H1 (cell line): ENCODE data around the gene ERO1A. TPM values are rescaled to one million over a fixed set of nuclear protein-coding genes. Genes with fewer than 3 reads are reported as not detected.

ENCODE experiments used
- CHD2 ChIP-seq: IDR thresholded peaks from 2 replicates; pipeline ENCODE4 v1.6.1; 2012; ENCODE audit warnings: low read length, improper control_type of control experiment
- HDAC6 ChIP-seq: IDR thresholded peaks from one replicate; pipeline ENCODE4 v1.7.1; 2012; ENCODE audit warnings: low read depth, mild to moderate bottlenecking, inconsistent platforms, low read length, moderate library complexity
- JUN ChIP-seq: IDR thresholded peaks from 2 replicates; pipeline ENCODE4 v1.6.1; 2011; ENCODE audit warnings: low read depth, mild to moderate bottlenecking, improper control_type of control experiment, low read length
- SRF ChIP-seq: IDR thresholded peaks from 2 replicates; pipeline ENCODE4 v1.6.1; 2011; ENCODE audit warnings: mild to moderate bottlenecking, low read depth, low read length, moderate library complexity
- polyA plus RNA-seq, 7 experiments: library from polyadenylated mRNA; depleted of rRNA in 3 of 7; stranded (reverse) in 5 of 7; unstranded in 2 of 7; fragments of >200 nt in 5 of 7; fragments of 200-250 nt in 2 of 7; gene quantifications; 1 replicate in 5 of 7; 2 replicates in 1 of 7; 4 replicates in 1 of 7; pipeline versions ENCODE4 v1.2.1 to v1.2.3, GENCODE V29; 2011 to 2013; ENCODE audit warnings: missing spikeins in 2 of 7, mixed read lengths in 2 of 7
- total RNA-seq: library from RNA; stranded (reverse); fragmentation: NEBNext Ultra II Directional; extraction: Animal tissue kit (Norgen Biotek cat#: 25700); gene quantifications from 2 replicates; pipeline ENCODE4 v1.2.1, GENCODE V29; 2021
- TF ChIP-seq, protein P1 (sequence below): fragments of 300-600 bp; sonication (generic); IDR thresholded peaks from 2 replicates; pipeline ENCODE4 v1.7.1; 2012; ENCODE audit warnings: low read length, moderate library complexity, mild to moderate bottlenecking, inconsistent platforms; ENCODE audit not compliant: insufficient replicate concordance

Gene ERO1A
- total and polyA plus RNA-seq, 2 of the 8 experiments (the other 6 are each of a cell fraction or from before 2014, with no cell fraction given), result 15.7 to 42.0 TPM

DNA sequence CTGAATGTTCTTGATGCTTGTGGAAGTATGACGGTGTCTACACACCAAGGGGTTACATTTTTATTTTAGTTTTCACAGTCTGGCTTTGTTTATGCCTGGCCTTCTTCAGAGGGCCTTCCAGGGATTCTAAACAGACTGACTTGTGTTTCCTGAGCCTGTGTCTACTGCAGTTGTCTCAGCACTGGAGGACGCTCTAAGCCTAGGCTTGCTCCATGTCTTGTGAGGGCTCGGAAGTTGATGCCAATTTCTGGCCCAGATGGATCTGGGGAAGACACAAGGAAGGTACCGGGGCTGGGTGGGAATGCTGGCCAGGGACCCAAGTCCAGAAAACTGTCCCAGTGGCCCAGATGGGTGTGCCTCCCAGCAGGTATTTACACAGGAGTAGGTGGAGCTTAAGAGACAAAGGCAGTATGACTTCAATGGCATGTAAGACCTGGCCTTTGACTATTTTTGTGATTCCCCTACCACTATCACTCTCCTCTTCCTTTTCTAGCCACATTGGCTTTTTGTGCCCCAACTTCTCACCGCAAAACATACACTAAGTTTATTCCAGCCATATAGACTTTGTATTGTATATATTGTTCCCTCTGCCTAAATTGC lies 85.8 kb downstream of the ERO1A start (continued):
- TF ChIP-seq, protein P1, sequence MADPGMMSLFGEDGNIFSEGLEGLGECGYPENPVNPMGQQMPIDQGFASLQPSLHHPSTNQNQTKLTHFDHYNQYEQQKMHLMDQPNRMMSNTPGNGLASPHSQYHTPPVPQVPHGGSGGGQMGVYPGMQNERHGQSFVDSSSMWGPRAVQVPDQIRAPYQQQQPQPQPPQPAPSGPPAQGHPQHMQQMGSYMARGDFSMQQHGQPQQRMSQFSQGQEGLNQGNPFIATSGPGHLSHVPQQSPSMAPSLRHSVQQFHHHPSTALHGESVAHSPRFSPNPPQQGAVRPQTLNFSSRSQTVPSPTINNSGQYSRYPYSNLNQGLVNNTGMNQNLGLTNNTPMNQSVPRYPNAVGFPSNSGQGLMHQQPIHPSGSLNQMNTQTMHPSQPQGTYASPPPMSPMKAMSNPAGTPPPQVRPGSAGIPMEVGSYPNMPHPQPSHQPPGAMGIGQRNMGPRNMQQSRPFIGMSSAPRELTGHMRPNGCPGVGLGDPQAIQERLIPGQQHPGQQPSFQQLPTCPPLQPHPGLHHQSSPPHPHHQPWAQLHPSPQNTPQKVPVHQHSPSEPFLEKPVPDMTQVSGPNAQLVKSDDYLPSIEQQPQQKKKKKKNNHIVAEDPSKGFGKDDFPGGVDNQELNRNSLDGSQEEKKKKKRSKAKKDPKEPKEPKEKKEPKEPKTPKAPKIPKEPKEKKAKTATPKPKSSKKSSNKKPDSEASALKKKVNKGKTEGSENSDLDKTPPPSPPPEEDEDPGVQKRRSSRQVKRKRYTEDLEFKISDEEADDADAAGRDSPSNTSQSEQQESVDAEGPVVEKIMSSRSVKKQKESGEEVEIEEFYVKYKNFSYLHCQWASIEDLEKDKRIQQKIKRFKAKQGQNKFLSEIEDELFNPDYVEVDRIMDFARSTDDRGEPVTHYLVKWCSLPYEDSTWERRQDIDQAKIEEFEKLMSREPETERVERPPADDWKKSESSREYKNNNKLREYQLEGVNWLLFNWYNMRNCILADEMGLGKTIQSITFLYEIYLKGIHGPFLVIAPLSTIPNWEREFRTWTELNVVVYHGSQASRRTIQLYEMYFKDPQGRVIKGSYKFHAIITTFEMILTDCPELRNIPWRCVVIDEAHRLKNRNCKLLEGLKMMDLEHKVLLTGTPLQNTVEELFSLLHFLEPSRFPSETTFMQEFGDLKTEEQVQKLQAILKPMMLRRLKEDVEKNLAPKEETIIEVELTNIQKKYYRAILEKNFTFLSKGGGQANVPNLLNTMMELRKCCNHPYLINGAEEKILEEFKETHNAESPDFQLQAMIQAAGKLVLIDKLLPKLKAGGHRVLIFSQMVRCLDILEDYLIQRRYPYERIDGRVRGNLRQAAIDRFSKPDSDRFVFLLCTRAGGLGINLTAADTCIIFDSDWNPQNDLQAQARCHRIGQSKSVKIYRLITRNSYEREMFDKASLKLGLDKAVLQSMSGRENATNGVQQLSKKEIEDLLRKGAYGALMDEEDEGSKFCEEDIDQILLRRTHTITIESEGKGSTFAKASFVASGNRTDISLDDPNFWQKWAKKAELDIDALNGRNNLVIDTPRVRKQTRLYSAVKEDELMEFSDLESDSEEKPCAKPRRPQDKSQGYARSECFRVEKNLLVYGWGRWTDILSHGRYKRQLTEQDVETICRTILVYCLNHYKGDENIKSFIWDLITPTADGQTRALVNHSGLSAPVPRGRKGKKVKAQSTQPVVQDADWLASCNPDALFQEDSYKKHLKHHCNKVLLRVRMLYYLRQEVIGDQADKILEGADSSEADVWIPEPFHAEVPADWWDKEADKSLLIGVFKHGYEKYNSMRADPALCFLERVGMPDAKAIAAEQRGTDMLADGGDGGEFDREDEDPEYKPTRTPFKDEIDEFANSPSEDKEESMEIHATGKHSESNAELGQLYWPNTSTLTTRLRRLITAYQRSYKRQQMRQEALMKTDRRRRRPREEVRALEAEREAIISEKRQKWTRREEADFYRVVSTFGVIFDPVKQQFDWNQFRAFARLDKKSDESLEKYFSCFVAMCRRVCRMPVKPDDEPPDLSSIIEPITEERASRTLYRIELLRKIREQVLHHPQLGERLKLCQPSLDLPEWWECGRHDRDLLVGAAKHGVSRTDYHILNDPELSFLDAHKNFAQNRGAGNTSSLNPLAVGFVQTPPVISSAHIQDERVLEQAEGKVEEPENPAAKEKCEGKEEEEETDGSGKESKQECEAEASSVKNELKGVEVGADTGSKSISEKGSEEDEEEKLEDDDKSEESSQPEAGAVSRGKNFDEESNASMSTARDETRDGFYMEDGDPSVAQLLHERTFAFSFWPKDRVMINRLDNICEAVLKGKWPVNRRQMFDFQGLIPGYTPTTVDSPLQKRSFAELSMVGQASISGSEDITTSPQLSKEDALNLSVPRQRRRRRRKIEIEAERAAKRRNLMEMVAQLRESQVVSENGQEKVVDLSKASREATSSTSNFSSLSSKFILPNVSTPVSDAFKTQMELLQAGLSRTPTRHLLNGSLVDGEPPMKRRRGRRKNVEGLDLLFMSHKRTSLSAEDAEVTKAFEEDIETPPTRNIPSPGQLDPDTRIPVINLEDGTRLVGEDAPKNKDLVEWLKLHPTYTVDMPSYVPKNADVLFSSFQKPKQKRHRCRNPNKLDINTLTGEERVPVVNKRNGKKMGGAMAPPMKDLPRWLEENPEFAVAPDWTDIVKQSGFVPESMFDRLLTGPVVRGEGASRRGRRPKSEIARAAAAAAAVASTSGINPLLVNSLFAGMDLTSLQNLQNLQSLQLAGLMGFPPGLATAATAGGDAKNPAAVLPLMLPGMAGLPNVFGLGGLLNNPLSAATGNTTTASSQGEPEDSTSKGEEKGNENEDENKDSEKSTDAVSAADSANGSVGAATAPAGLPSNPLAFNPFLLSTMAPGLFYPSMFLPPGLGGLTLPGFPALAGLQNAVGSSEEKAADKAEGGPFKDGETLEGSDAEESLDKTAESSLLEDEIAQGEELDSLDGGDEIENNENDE, result no peak
- no peak for TF ChIP-seq SRF
- TF ChIP-seq JUN, result no peak
- TF ChIP-seq HDAC6, result no peak
- TF ChIP-seq CHD2, result no peak
